Measurements from ENCODE around the gene STARD3NL.
"Not testable (repeated sequence)": the region's sequence is repeated elsewhere in the genome, so short reads cannot be mapped to it uniquely, and the experiment has no call there.

DNA sequence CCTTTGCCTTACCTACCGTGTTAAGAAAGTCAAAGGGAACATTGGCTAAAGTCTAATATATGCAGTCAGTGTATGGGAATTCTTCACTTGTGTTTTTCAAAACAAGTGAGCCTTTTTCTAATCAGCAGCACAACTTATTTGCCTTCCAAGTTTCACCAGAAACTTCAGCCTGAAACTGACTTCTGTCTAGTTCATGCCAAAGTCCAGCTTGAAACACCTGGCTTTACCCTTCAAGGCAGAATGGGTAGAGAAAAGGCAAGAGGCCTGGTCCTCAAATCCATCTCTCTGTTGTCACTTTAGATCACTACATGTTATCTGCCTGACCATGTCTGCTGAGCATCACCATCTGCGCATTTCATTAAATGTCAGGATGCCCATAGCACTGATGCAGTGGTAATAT is 92.4 kb downstream of the STARD3NL start:
- TF ChIP-seq CHD1 (IDR thresholded peaks at IDR 0.05; ENCODE audit: low read depth, low read length); USF2 (IDR thresholded peaks at IDR 0.05; ENCODE audit: low read depth, low read length); RAD21 (IDR thresholded peaks at IDR 0.05; ENCODE audit: low read length); CTCF (conservative IDR thresholded peaks at IDR 0.05; ENCODE audit: low read depth, low read length); MAFK (IDR thresholded peaks at IDR 0.05; ENCODE audit: low read depth, low read length); NFE2L2 (IDR thresholded peaks at IDR 0.05; ENCODE audit: low read depth, low read length); RFX5 (IDR thresholded peaks at IDR 0.05; ENCODE audit: low read depth, low read length): not testable (repeated sequence)

Data from IMR-90 (cell line).